Ascending aorta (tissue), 2 donors: ENCODE data around the gene TBC1D5. TPM values are rescaled to one million over a fixed set of nuclear protein-coding genes. Genes with fewer than 3 reads are reported as not detected.

Source experiments
- DNase-seq, 2 donors: peaks; one replicate each; pipeline ENCODE4 v3.0.0-alpha.2; 2019; ENCODE audit warnings: low spot score in 2 of 2
- H3K27ac ChIP-seq, 2 donors: fragments of 200-600 bp; sonication (generic); one replicate each; pipeline ENCODE4 v1.5.1; 2016 to 2017; ENCODE audit warnings: mild to moderate bottlenecking in 1 of 2
- H3K27me3 ChIP-seq: fragments of 200-600 bp; sonication (generic); one replicate; pipeline ENCODE4 v1.5.1; 2017
- H3K36me3 ChIP-seq, 2 donors: fragments of 200-600 bp; sonication (generic); one replicate each; pipeline ENCODE4 v1.5.1; 2016
- H3K4me1 ChIP-seq, 2 donors: fragments of 200-600 bp; sonication (generic); one replicate each; pipeline ENCODE4 v1.5.1; 2016 to 2017; ENCODE audit warnings: mild to moderate bottlenecking in 1 of 2
- H3K4me3 ChIP-seq, 2 donors: fragments of 200-600 bp; sonication (generic); one replicate each; pipeline ENCODE4 v1.5.1; 2016 to 2017; ENCODE audit warnings: mild to moderate bottlenecking in 1 of 2
- H3K9me3 ChIP-seq, 2 donors: fragments of 200-600 bp; sonication (generic); one replicate each; pipeline ENCODE4 v1.5.1; 2016
- CTCF ChIP-seq, 3 experiments: fragments of 200-600 bp in 2 of 3; fragments of 450-650 bp in 1 of 3; sonication (generic) in 2 of 3; IDR thresholded peaks; one replicate each; pipeline ENCODE4 v1.5.1; 2016 to 2019; ENCODE audit warnings: antibody characterized with exemption in 3 of 3, mild to moderate bottlenecking in 1 of 3, moderate library complexity in 1 of 3
- intact Hi-C: fragments of 100-400 bp; cut with DNase I; formaldehyde crosslinking; loops from one replicate; pipeline ENCODE4 v1.15.1; 2023
- total RNA-seq: library from RNA; depleted of rRNA; stranded (reverse); fragments of >200 nt; gene quantifications from one replicate; pipeline ENCODE4 v1.1.0, GENCODE V29; 2016

The TBC1D5 gene
- total RNA-seq, 1 donor from 2014 or later = 43.3 TPM

- intact Hi-C loops = no loop called here
- no peak for DNase-seq
- no peaks in the 10 kb centered on the region for H3K9me3 ChIP-seq
- H3K4me1 ChIP-seq = no peaks in the 10 kb centered on the region
- TF ChIP-seq CTCF (IDR thresholded peaks at IDR 0.05) = no peak
- no peaks in the 10 kb centered on the region for H3K27me3 ChIP-seq
- H3K27ac ChIP-seq = no peak overlapping the region
- H3K4me3 ChIP-seq = no peak overlapping the region
- peaks cover 0 to 12% of the 10 kb centered on the region in 2 donors for H3K36me3 ChIP-seq
These were observed 334.9 kb downstream of the TBC1D5 start for GRCh38 chr3:17407576-17407975.

GRCh38 chr3:17404548-17404947 is 337.9 kb downstream of the TBC1D5 start:
- no peak for DNase-seq
- Histone ChIP-seq H3K4me3 (no peak overlapping the region), H3K27me3 (no peaks in the 10 kb centered on the region), H3K4me1 (no peaks in the 10 kb centered on the region), H3K27ac (no peak overlapping the region), H3K36me3 (peaks cover 0 to 17% of the 10 kb centered on the region in 2 donors), H3K9me3 (no peaks in the 10 kb centered on the region)
- intact Hi-C loops = no loop called here
- no peak for TF ChIP-seq CTCF (IDR thresholded peaks at IDR 0.05)

- no peak for TF ChIP-seq CTCF (IDR thresholded peaks at IDR 0.05)
- H3K4me1 ChIP-seq = no peaks in the 10 kb centered on the region
- no peak overlapping the region for H3K27ac ChIP-seq
- no peaks in the 10 kb centered on the region for H3K27me3 ChIP-seq
- DNase-seq = no peak
- intact Hi-C loops = no loop called here
- no peak overlapping the region for H3K4me3 ChIP-seq
- H3K9me3 ChIP-seq = no peaks in the 10 kb centered on the region
- H3K36me3 ChIP-seq = peaks cover 0 to 17% of the 10 kb centered on the region in 2 donors
These were observed 340.0 kb downstream of the TBC1D5 start for GRCh38 chr3:17402442-17402841.

GRCh38 chr3:17401912-17402311 is 340.5 kb downstream of the TBC1D5 start:
- no peak overlapping the region for H3K27ac ChIP-seq
- H3K36me3 ChIP-seq = peaks cover 0 to 17% of the 10 kb centered on the region in 2 donors
- H3K9me3 ChIP-seq = no peaks in the 10 kb centered on the region
- H3K4me3 ChIP-seq = no peak overlapping the region
- intact Hi-C loops = no loop called here
- H3K27me3 ChIP-seq = no peaks in the 10 kb centered on the region
- no peak for DNase-seq
- no peaks in the 10 kb centered on the region for H3K4me1 ChIP-seq
- no peak for TF ChIP-seq CTCF (IDR thresholded peaks at IDR 0.05)

GRCh38 chr3:17399586-17399985 is 342.8 kb downstream of the TBC1D5 start:
- no peak for TF ChIP-seq CTCF (IDR thresholded peaks at IDR 0.05)
- H3K36me3 ChIP-seq = peaks cover 0 to 11% of the 10 kb centered on the region in 2 donors
- no peak for DNase-seq
- no peaks in the 10 kb centered on the region for H3K4me1 ChIP-seq
- no peak overlapping the region for H3K27ac ChIP-seq
- intact Hi-C loops = no loop called here
- H3K4me3 ChIP-seq = no peak overlapping the region
- no peaks in the 10 kb centered on the region for H3K27me3 ChIP-seq
- no peaks in the 10 kb centered on the region for H3K9me3 ChIP-seq

- intact Hi-C loops = no loop called here
- no peak for DNase-seq
- H3K27ac ChIP-seq = no peak overlapping the region
- H3K4me1 ChIP-seq = no peaks in the 10 kb centered on the region
- H3K9me3 ChIP-seq = no peaks in the 10 kb centered on the region
- H3K4me3 ChIP-seq = no peak overlapping the region
- peaks cover 0 to 8% of the 10 kb centered on the region in 2 donors for H3K36me3 ChIP-seq
- no peak for TF ChIP-seq CTCF (IDR thresholded peaks at IDR 0.05)
- H3K27me3 ChIP-seq = no peaks in the 10 kb centered on the region
These were observed 343.4 kb downstream of the TBC1D5 start for GRCh38 chr3:17398959-17399551.
